Brain pericyte (primary cell): ENCODE measurements around the gene MED23.
"Not testable (repeated sequence)": the region's sequence is repeated elsewhere in the genome, so short reads cannot be mapped to it uniquely, and the experiment has no call there.

Experiments used
- DNase-seq: peaks from one replicate; pipeline ENCODE4 v3.0.0-alpha.2; 2012; ENCODE audit warnings: low read depth, low spot score

The MED23 gene

GRCh38 chr6:131575834-131576478 lies 52.1 kb downstream of the MED23 start:
- no peak for DNase-seq

- no peak for DNase-seq
Measured at GRCh38 chr6:131574686-131575085, 53.4 kb downstream of the MED23 start.

DNA sequence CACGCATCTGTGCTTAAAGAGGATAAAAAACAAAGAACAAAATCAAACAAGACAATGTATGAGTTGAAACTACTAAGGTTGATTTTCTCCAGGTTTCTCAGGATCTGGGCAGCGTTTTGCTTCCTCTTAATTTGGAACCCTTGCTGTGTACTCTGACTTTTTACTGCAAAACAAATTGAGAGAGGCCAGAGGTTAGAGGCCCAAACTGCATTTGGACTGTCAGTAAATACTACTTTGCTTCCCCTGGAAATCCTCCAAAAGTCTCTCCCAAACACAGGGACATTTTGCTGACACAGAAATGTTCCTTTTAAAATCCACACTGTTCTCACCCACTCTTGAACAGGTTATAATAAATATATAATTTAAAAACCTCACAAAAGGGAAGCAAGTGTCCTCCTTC lies 53.9 kb downstream of the MED23 start:
- no peak for DNase-seq

GRCh38 chr6:131572686-131573415 lies 55.2 kb downstream of the MED23 start, which contains the start of gene ARG1:
TSS of gene ARG1 (plus strand) at chr6:131573226. CDS start at chr6:131573283, 57 bp downstream.
- DNase-seq = no peak

DNA sequence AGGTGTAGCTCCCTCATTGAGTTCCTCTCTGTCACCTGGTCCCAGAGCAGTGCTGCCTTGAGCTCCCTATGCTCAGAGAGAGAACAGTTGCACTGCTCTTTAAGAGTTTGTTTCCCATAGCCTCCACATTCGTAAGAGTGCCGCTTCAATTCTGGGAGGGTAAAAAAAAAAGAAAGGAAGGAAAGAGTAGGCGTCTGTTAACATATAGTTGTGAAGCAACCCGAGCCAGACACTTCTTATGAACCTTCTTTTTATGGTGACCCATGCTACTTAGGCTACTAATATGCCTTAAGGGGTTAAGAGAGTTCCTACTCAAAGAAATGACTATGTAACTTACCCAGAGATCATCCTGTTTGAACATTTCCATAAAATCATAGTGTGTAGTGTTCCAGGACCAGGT lies 59.3 kb downstream of the MED23 start:
- DNase-seq = no peak

GRCh38 chr6:131565056-131565455 lies 63.0 kb downstream of the MED23 start:
- DNase-seq = no peak

DNA sequence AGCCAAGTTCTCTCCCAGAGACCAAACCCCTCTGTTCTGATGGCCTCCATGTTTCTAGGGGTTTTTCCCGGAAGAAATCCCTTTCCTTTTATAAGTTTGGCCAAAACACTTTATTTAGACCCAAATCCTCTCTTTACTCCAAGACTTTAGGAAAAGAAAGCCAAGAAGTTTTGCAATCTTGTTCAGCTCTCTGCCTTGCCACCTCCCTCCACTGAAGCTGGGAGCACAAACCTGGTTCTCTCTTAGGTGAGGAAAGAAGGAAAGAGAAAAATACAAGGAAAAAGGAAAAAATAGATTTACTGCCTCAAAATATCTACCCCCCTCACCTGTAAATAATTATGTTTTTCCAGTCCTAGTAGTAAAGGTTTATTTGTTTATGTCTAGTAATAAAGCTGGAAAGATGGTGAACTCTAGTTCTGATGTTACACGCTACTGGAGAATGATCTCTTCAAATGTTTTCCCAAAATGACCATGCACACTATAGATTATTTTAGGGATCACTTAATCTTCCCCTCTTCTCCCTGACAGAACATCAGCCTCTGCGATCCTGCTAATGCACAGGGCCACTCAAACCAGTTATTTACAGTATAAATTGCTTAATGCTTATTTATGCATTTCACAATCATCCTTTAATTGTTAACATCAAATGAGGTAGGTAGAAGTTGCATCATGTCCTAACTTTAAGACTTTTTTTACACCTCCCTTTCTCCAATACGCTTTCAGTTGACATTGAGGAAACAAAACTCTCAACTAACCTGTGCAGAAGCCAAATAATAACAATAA lies 65.9 kb downstream of the MED23 start:
- no peak for DNase-seq

DNA sequence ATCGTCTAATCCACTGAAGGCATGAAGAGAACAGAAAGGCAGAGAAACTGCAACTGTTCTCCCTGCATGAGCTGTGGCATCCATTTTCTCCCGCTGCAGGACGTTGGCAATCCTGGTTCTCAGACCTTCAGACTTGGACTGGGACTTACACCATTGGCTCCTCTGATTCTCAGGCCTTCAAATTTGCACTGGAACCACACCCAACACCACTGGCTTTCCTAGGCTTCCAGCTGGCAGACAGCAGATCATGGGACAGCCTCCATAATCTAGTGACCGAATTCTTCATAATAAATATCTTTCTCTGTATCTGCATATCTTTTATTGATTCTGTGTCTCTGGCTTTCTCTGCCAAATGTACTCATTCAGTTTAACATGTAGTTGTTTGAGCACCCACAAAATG lies 69.1 kb downstream of the MED23 start:
- no peak for DNase-seq

- no peak for DNase-seq
Measured at GRCh38 chr6:131555992-131556391, 72.0 kb downstream of the MED23 start.

DNA sequence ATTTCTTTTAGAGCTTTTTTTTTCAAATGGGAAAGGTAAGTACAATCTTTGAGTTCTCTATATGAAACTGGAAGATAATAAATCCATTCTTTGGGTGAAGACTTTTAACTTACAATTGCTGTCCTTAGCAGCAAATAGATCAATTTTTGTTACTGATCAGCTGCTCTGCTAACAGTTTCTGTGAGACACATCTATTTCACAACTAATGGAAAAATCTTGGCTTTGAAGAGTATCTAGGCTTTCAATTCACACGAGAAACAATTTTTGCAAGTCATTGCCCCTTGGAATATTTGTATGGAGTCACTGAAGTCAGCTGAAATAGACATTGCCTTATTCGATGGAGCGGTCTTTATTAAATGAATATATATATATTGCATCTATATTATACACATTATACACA lies 75.5 kb downstream of the MED23 start:
- DNase-seq = no peak

DNA sequence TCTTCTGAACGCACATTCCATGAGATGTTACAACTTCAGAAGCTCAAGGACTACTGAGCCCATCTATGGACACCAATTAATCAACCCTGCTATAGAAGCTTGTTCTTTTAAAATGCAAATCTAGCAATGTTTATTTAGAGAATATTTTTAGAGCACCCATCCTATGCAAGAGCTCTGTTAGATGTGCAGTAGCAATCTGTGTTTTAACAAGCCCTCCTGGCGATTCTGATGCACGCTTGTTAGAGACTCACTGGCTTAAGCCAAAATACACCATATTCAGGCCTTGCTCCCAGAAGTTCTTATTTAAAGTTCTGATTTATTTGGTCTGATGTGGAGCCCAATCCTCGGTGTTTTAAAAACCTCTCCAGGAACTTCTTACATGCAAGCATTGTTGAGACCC lies 76.1 kb downstream of the MED23 start:
- DNase-seq = no peak

DNA sequence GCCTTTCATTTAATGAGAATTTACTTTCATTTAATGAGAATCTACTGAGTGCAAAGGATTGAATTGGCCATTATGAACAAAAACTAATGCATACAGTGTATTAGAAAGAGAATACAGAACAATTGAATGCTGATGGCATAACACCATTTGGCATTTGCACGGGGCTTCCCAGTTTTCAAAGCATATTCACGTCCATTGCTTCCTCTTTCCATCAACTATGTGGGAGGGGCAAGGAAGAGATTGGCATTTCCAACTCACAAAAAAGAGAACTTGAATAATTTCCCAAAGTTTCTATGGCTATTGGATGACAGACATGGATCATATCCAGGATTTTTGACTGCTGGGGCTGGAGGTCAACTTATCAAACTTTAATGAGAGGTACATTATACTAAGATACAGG lies 78.2 kb downstream of the MED23 start:
- DNase-seq = no peak

DNA sequence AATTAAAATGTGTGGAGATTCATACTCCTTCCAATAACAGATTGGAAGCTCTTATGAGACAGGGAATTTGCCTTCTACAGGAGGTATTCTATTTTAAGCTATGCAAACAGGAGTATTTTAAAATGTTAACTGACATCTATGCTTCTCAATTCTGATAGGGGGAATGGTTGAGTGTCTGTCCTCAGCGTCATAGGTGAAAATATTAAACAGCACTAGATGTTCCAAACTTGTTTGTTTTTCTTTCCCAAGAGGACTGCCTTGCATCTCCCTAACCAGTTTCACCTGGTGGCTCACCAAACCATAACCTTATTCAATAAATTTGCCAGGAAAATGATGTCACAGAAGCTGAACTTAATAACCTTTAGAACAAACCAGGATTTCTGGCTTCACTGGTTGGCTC lies 79.6 kb downstream of the MED23 start:
- no peak for DNase-seq

DNA sequence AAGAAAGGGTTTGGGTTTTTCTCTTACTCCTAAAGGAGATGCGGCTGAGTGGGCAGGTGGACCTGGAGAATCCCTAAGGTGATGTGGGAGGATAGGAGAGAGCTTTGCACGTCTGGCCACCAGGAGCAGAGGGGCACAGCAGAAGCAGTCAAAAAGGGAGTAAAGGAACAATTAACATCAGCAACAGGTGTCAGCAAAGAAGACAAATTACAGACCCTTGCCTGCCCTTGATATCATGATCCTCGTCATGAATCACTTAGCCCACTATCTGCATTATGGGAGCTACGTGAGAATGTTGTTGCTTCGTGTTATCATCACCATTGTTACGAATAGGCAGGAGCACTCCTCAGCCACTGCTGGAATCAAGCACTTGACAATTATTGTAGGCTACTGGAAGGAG lies 80.6 kb downstream of the MED23 start:
- DNase-seq = no peak

- DNase-seq = no peak
Measured at GRCh38 chr6:131545317-131545716, 82.7 kb downstream of the MED23 start.

- not testable (repeated sequence) for DNase-seq
Measured at GRCh38 chr6:131538615-131539014, 89.4 kb downstream of the MED23 start.

DNA sequence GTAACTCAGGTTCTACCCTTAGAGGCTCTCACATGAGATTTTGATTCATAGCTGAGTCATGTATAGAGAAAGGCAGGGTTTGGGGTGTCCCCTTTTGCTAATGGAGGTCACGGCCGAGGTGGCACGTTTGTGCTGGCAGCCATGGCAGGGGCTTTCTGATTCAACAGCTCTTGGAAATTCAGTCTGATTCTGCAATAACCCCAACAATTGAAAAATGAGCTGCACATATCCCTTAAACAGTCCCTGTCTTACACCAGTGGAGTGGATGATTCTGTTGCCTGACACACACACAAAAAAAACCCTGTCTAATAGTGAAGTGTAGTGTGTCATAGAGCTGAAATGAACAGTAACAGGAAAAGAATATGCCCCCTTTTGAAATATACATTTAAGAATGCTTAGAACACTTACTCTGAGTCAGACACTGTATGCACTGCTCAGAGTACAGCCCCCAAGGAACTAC lies 95.4 kb downstream of the MED23 start:
- no peak for DNase-seq

DNA sequence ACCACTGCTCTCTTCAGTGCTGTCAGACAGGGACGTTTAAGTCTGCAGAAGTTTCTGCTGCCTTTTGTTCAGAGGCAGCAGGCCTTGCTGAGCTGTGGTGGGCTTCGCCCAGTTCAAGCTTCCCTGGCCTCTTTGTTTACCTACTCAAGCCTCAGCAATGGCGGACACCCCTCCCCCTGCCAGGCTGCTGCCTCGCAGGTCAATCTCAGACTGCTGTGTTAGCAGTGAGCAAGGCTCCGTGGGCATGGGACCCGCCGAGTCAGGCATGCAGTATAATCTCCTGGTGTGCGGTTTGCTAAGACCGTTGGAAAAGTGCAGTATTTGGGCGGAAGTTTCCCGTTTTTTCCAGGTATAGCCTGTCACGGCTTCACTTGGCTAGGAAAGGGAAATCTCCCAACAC lies 96.4 kb downstream of the MED23 start:
- DNase-seq = not testable (repeated sequence)

GRCh38 chr6:131530936-131531335 lies 97.1 kb downstream of the MED23 start:
- not testable (repeated sequence) for DNase-seq

DNA sequence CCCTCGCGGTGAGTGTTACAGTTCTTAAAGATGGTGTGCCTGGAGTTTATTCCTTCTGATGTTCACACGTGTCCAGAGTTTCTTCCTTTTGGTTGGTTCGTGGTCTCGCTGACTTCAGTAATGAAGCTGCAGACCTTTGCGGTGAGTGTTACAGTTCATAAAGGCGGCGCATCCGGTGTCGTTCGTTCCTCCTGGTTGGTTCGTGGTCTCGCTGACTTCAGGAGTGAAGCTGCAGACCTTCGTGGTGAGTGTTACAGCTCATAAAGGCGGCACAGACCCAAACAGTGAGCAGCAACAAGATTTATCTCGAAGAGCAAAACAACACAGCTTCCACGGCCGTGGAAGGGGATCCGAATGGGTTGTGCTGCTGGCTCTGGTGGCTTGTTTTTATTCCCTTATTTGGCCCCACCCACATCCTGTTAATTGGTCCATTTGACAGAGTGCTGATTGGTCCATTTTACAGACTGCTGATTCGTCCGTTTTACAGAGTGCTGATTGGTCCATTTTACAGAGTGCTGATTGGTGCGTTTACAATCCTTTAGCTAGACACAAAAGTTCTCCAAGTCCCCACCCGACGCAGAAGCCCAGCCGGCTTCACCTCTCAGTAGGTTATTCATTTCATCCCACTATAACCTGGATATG lies 103.2 kb downstream of the MED23 start:
- no peak for DNase-seq

GRCh38 chr6:131523988-131524673 lies 103.9 kb downstream of the MED23 start:
- DNase-seq = no peak
